GM13977 (cell line): ENCODE data around the gene MACROD2.

ENCODE experiments used
- DNase-seq: peaks from one replicate; pipeline ENCODE4 v3.0.0; 2012; ENCODE audit warnings: low spot score
- CTCF ChIP-seq: IDR thresholded peaks from 2 replicates; pipeline ENCODE4 v1.5.1; 2012; ENCODE audit warnings: mild to moderate bottlenecking, control low read depth; ENCODE audit not compliant: insufficient read depth; ENCODE audit errors: extremely low read depth, missing control alignments
- in situ Hi-C: fragments of 300-500 bp; cut with MboI; formaldehyde crosslinking; loops from one replicate; pipeline ENCODE4 v1.12.0; 2022; ENCODE audit warnings: low sequenced_read_pairs, low pct_unique_long_range_greater_than_20kb, mixed read lengths, inconsistent platforms; ENCODE audit not compliant: unreplicated experiment

MACROD2 gene

GRCh38 chr20:15673206-15673605, 1677.9 kb downstream of the MACROD2 start:
- in situ Hi-C loops: no loop called here
- no peak for TF ChIP-seq CTCF

DNA sequence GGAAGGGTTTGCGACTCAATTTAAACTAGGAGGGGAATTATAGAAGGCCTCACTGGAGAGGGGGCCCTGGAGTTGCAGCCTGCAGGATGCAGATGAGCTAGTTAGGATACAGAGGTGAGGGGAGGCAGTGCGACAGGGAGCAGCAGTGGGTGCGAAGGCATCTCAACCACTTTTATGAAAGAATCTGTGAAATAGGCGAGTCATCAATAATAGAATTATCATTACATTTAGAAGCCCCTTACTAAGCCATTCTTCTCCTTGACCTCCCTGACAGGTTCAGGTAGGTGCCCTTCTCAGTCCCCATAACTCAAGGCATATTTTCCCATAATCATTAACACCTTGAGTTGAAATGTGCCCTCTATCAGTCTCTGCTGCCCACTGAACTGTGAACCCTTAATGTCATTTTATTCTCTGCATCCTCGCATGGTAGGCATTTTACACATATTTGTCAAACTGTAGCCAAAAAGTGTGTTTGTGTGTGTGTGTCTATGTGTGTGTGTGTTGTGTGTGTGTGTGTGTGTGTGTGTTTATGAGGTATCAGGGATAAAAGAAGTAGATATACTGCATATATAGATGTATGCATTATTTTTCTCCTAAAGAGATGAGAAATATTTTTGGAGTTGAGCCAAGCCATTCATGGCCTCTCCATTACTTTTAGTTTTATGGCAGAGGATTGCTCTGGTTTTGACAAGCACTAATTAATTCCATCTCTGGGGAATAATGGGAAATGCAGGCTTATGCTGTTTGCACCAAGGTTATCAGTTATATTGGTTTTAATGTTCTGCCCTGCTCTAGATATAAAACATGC, 1679.1 kb downstream of the MACROD2 start:
- DNase-seq: no peak
- in situ Hi-C loops: no loop called here
- no peak for TF ChIP-seq CTCF

More at GRCh38 chr20:15673206-15673605, 1677.9 kb downstream of the MACROD2 start:
- DNase-seq: no peak

GRCh38 chr20:15675061-15675514, 1679.8 kb downstream of the MACROD2 start:
- in situ Hi-C loops: no loop called here
- TF ChIP-seq CTCF: no peak
- DNase-seq: no peak

DNA sequence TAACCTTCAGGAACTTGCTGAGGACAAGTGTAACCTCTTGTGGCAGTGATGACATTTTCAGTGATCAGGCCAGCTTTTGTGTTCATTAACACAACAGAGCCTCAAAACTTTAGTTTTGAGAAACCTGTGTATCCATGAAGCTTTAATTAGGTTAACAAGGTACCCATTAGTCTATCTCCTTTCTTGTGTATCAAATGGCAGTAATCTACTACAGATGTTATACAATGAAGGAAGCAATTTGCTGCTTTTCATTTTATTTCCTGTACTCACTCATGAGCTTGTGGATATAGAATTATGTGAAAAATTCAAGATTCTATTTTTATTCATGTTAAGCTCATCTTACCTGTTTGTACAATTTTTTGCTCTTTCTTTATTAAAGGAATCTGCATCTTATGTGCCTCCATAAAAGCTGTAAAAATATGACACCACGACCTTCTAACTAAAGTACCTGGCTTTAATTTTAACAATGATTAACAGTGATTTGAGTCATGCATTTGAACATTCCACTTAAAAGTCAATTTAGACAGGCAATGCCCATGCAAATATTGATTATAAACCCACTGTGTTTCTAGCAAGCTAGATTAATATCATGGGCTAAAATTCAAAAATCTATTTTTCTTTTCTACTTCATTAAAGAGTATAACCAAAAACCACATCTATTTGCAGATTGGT, 1680.6 kb downstream of the MACROD2 start:
- in situ Hi-C loops: no loop called here
- TF ChIP-seq CTCF: no peak

GRCh38 chr20:15676815-15677214, 1681.5 kb downstream of the MACROD2 start:
- in situ Hi-C loops: no loop called here
- TF ChIP-seq CTCF: no peak
- no peak for DNase-seq

More for the DNA sequence above, 1680.6 kb downstream of the MACROD2 start:
- no peak for DNase-seq

- in situ Hi-C loops: no loop called here
- no peak for DNase-seq
Observed at GRCh38 chr20:15682690-15683089, 1687.4 kb downstream of the MACROD2 start.

More at GRCh38 chr20:15682690-15683089, 1687.4 kb downstream of the MACROD2 start:
- TF ChIP-seq CTCF: no peak
